Left renal pelvis (tissue), 4 donors: Measurements from ENCODE around the gene THAP8. TPM values are rescaled to one million over a fixed set of nuclear protein-coding genes. Genes with fewer than 3 reads are reported as not detected.

Experiments used
- DNase-seq, 4 donors: peaks; one replicate each; pipeline ENCODE4 v3.0.0-alpha.2; 2013; ENCODE audit warnings: low read depth in 4 of 4, low spot score in 3 of 4
- polyA plus RNA-seq, 4 donors: library from polyadenylated mRNA; unstranded; fragments of 120-200 nt; gene quantifications; one replicate each; pipeline ENCODE4 v1.2.1, GENCODE V29; 2013; ENCODE audit not compliant: insufficient read length in 4 of 4

THAP8 gene
- polyA plus RNA-seq, 4 donors, result 6.6 to 15.0 (median 10.2) TPM

DNA sequence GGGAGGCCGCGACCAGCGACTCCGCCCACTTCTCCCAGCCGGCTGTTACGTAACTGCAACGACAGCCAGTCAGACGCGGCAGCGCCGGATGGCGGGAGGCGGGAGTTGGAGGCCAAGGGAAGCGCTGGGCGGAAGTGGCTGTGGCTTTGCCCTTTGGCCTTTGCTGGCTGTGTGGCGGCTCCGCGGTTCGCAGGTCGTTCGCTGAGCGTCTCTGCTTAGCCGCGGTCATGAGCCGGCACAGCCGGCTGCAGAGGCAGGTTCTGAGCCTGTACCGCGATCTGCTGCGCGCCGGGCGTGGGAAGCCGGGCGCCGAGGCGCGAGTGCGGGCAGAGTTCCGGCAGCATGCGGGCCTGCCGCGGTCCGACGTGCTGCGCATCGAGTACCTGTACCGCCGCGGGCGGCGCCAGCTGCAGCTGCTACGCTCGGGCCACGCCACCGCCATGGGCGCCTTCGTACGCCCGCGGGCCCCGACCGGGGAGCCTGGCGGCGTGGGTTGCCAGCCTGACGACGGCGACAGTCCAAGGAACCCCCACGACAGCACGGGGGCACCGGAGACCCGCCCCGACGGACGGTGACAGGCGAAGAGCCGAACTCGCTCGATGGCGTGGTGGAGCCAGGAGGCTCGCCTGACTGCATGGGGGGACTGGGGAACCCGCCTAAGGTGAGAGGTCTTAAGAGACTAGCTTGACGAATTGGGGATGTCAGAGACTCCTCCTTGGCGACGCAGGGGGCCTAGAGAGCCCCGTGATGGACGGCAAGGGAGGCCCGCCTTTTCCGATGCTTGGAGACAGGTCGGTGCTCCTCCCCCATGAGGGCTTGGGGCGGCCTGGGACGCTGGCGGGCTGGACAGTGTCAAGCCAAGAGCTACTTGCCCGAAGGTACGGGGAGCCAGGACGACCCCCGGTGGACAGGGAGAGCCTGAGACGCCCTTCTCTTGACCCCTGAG lies 58.8 kb downstream of the THAP8 start, which contains the start of gene SDHAF1:
SDHAF1 (plus strand) TSS at position 141 of the 946 bp plus-strand sequence; CDS start at position 228, 87 bp downstream.
- peak; percentile 77 to 88 (median 86) for DNase-seq

DNA sequence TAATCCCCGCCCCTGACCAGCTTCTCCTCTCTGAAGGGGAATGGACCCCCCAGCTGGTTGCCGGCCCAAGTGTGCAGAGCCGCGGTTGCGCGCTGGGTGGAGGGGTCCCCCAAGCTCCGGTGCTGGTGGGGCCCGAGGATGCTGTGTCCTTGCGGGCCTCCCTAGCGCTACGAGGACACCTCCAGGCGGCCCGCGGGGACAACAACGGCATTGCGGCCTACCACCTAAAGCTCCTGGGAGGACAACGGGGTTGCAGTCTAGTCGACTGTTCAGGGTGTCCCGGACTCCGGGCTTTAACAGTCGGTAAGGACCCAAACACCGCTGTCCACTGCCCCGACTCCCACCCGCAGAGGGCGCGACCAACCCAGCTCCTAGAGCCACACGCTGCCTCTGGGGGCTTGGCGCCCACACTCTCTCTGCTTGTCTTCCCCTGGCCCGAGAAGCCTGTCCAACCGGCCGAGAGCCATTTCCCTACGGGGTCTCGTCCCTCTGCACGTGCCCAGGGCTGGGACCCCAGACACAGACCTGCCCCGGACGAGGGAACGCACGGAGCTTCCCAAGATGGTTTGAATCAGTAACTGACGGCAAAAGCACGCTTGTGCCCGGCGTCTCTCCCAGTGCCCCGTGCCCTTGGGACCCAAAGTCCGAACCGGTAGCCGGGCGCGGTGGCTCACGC lies 60.0 kb downstream of the THAP8 start:
- no peak for DNase-seq

DNA sequence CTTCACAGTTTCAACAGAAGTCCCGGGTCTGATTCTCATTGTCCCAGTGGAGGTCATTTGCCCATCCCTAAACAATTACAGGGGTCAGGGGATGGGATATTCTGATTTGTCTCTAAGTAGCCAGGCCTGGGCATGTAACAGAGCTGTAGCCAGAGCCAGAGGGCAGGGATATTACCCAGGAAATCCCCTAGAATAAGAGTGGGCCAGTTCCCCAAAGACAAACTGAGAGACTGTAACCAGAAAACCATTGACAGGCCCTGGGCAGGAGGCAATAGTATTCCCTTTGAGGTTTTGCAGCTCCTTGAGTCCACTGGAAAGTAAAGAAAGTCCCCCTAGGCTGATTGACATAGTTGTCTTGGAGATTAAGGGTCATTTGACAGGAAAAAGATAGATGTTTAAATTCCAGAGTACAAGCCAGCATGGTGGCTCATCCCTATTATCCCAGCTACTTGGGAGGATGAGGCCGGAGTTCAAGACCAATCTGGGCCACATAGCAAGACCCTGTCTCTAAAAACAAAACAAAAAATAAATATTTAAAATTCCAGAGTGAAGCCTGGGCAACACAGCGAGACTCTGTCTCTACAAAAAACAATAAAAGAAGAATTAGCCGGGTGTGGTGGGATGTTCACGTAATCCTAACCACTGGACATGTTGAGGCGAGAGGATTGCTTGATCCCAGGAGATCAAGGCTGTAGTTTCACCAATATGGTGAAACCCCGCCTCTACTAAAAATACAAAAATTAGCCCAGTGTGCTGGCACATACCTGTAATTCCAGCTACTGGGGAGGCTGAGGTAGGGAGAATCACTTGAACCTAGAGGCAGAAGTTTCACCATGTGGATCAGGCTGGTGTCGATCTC lies 60.9 kb downstream of the THAP8 start:
- no peak for DNase-seq

DNA sequence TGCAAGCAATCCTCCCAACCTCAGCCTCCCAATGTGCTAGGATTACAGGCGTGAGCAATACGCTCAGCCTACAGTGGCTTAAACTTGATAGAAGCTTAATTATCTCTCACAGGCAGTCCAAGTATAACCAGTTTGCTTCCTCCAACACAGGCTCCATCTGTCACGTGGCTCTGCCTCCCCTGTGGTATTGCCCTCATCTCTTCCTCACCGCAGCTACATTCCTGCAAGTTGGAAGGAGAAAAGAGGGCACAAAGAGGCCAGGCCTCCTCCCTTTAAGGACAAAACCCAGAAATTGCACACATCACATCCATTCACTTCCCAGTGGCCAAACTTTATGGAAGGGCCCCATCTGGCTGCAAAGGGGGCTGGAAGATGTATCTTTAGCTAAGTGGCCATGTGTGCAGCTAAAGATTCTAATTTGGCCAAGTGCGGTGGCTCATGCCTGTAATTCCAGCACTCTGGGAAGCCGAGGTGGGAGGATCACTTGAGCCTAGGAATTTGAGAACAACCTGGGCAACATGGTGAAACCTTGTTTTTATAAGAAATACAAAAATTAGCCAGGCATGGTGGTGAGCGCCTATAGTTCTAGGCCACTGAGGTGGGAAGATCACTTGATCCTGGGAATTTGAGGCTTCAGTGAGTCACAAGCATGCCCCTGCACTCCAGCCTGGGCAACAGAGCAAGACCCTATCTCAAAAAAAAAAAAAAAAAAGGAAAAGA lies 62.2 kb downstream of the THAP8 start:
- no peak for DNase-seq

DNA sequence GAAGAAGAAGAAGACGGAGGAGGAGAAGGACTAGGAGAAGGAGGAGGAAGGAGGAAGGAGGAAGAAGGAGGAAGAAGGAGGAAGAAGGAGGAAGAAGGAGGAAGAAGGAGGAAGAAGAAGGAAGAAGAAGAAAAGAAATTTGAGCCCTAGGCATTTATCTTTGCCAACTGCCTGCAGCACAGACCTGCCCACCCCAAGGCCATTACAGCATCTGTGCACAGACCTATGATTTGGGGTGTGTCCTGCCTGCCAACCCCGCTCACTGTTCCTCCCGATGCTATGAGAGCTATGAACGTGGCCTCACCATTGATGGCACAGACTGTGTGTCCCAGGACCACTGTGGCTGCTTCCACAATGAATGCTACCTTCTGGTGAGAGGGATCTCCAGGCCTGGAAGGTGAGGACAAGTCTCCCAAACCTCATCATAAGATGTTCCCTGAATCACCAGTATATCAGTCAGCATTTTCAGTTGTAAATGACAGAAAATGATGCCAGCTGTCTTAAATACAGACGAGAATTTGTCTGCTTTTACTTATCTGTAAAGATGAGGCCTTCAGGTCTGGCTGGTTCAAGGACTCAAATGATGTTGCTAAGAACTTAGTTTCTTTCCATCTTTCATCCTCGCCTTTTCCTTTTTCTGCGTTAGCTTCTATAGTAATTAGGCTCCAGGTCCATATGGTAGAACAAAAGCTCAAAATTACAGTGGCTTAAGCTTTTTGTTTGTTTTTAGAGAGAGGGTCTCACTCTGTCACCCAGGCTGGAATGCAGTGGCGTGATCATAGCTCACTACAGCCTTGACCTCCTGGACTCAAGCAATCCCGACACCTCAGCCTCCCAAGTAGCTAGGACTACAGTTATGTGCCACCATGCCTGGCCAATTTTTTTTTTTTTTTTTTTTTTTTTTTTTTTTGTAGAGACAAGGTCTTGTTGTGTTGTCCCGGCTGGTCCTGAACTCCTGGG lies 63.0 kb downstream of the THAP8 start:
- DNase-seq, result no peak

DNA sequence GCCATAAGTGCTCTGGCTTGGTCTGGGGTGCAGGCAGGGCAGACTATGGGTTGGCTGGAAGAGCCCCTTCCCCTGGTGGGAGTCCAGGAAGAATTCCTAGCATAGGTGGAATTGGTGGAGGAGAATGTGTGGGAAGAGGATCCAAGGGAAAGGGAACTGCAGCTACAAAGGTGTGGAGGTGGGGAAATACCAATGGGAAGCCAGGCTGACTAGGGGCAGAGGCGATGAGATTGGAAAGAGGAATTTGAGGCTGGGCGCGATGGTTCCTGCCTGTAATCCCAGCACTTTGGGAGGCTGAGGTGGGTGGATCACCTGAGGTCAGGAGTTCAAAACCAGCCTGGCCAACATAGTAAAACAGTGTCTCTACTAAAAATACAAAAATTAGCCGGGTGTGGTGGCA lies 63.9 kb downstream of the THAP8 start:
- DNase-seq, result no peak

DNA sequence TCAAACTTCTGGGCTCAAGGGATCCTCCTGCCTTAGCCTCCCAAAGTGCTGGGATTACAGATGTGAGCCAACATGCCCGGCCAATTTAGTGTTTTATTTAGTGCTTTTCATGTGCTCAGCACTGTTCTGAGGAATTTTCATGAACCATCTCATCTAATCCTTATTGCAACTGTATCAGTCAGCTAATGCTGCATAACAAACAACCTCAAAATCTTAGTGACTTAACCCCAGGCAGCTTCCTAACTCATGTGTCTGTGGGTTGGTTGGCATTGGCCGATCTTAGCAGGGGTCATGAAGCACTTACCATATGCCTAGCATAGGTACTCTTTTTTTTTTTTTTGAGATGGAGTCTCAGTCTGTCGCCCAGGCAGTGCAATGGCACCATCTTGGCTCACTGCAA lies 65.3 kb downstream of the THAP8 start:
- DNase-seq, result no peak

DNA sequence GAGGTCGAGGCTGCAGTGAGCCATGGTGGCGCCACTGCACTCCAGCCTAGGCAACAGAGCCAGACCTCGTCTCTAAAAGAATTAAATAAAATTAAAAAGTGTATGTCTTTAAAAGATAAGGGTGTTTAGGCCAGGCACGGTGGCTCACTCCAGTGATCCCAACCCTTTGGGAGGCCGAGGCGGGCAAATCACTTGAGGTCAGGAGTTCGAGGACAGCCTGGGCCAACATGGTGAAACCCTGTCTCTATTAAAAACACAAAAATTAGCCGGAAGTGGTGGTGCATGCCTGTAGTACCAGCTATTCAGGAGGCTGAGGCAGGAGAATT lies 66.6 kb downstream of the THAP8 start:
- no peak for DNase-seq

DNA sequence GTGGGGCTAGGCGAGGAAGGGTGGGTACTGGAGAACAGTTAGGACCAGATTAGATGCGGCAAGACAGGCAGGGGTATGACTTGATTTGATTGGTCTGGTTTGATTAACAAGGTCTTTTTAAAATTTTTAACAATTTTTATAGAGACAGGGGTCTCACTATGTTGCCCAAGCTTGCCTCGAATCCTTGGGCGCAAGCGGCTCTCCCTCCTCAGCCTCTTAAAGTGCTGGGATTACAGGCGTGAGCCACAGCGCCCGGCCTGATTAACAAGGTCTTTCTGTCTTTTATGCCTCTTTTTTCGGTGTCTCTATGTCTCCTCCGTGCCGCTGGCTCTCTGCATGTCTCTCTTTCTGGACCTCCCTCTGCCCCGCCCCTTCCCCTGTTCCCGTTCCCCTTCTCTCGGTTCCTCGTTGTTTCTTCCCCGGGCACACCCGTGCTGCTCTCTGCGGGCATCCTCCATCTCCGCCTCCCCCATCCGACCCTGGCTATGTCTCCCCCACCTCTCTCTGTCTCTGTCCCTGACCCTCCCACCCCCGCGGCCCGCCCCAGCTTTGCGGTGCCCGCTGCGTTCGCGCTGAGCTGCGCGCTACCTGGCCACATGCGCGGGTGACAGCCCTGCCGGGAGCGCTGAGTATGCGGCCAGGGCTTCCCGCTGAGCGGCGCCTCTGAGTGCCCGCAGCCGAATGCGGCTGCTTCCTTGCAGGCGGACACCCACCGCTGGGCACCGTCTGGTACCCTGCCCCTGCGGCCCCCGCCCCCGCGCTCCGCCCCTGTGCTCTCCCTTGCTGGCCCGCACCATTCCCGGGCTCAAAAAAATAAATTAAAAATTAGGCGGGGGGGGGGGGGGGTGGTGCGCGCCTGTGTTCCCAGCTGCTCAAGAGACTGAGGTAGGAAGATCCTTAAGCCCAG lies 67.2 kb downstream of the THAP8 start:
- DNase-seq, result no peak

DNA sequence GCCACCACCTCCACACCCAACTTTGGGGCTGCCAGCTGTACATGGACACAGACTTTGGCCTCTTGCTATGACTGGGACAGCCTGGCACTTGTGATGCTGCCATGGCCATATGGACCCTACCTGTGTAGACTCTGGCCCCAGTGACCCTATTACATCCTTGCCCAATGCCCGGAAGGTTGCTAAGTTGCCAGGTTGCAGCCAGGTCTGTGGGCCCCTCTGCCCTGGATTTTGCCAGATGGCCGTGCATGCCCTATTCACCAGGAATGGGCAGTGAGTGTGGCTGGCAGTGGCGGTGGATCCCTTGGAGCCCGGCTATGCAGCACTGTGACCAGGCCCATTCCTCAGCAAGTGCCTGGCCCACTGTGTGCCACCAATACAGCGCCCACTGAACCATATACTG lies 68.0 kb downstream of the THAP8 start:
- no peak for DNase-seq

Other genes starting within 250 kb of the THAP8 start
- 10 to 100 TPM in 3 of 4 donors, under 1 TPM in 1; 0.41 to 51.0 (median 25.1) TPM for gene PRODH2, start 241.4 kb downstream of the THAP8 start, polyA plus RNA-seq
- gene NPHS1, start 201.8 kb downstream of the THAP8 start, polyA plus RNA-seq, result 100 to 1,000 TPM in 3 of 4 donors, 1 to 10 TPM in 1; 2.9 to 185 (median 128) TPM
- gene KIRREL2, start 197.4 kb downstream of the THAP8 start, polyA plus RNA-seq, result 10 to 100 TPM in 2 of 4 donors, 1 to 10 TPM in 2; 1.8 to 12.4 (median 10.1) TPM
- gene APLP1, start 185.7 kb downstream of the THAP8 start, polyA plus RNA-seq, result 10 to 100 TPM; 23.6 to 48.5 (median 31.7) TPM
- 1 to 10 TPM; 1.9 to 6.2 (median 4.5) TPM for gene NFKBID, start 153.7 kb downstream of the THAP8 start, polyA plus RNA-seq
- 1 to 10 TPM; 3.1 to 4.7 (median 3.2) TPM for gene HCST, start 151.8 kb downstream of the THAP8 start, polyA plus RNA-seq
- gene TYROBP, start 146.0 kb downstream of the THAP8 start, polyA plus RNA-seq, result 10 to 100 TPM in 3 of 4 donors, 1 to 10 TPM in 1; 8.1 to 26.7 (median 12.8) TPM
- gene LRFN3, start 117.9 kb downstream of the THAP8 start, polyA plus RNA-seq, result 10 to 100 TPM in 3 of 4 donors, 1 to 10 TPM in 1; 9.8 to 17.9 (median 13.7) TPM
- 10 to 100 TPM; 10.6 to 17.5 (median 11.4) TPM for gene SDHAF1, start 59.1 kb downstream of the THAP8 start, polyA plus RNA-seq
- gene SYNE4, start 45.5 kb downstream of the THAP8 start, polyA plus RNA-seq, result 10 to 100 TPM in 2 of 4 donors, 1 to 10 TPM in 2; 1.7 to 15.3 (median 10.0) TPM
- gene ALKBH6, start 40.1 kb downstream of the THAP8 start, polyA plus RNA-seq, result 10 to 100 TPM; 12.4 to 19.0 (median 15.4) TPM
- gene CLIP3, start 21.4 kb downstream of the THAP8 start, polyA plus RNA-seq, result 10 to 100 TPM; 58.8 to 71.4 (median 59.9) TPM
- gene WDR62, start 612 bp upstream of the THAP8 start, polyA plus RNA-seq, result 1 to 10 TPM; 3.2 to 6.4 (median 4.3) TPM
- gene OVOL3, start 56.9 kb upstream of the THAP8 start, polyA plus RNA-seq, result not detected
- gene POLR2I, start 60.6 kb upstream of the THAP8 start, polyA plus RNA-seq, result 10 to 100 TPM; 38.9 to 68.6 (median 42.7) TPM
- gene TBCB, start 61.2 kb upstream of the THAP8 start, polyA plus RNA-seq, result 100 to 1,000 TPM; 101 to 135 (median 111) TPM
- 100 to 1,000 TPM; 461 to 599 (median 568) TPM for gene CAPNS1, start 85.8 kb upstream of the THAP8 start, polyA plus RNA-seq
- 10 to 100 TPM; 22.8 to 44.9 (median 27.0) TPM for gene COX7A1, start 98.2 kb upstream of the THAP8 start, polyA plus RNA-seq
- gene ZNF565, start 160.4 kb upstream of the THAP8 start, polyA plus RNA-seq, result 1 to 10 TPM; 5.5 to 9.1 (median 6.6) TPM
- 100 to 1,000 TPM; 120 to 179 (median 134) TPM for gene ZNF146, start 160.8 kb upstream of the THAP8 start, polyA plus RNA-seq